Neural cell (in vitro differentiated cells): ENCODE data around the gene TTC19.

Source experiments
- EZH2 ChIP-seq: fragments of 200-600, 300-800 bp; shearing (Covaris generic), sonication (generic); IDR thresholded peaks from 2 replicates; pipeline ENCODE4 v1.6.1; 2014; ENCODE audit warnings: antibody characterized with exemption, low read length, borderline replicate concordance, mild to moderate bottlenecking; ENCODE audit not compliant: insufficient read depth, poor library complexity, severe bottlenecking
- MXI1 ChIP-seq: fragments of 450-650 bp; conservative IDR thresholded peaks from 2 replicates; pipeline ENCODE4 v1.6.1; 2014; ENCODE audit warnings: antibody characterized with exemption, mild to moderate bottlenecking; ENCODE audit not compliant: poor library complexity, severe bottlenecking
- POLR2AphosphoS5 ChIP-seq: IDR thresholded peaks from 2 replicates; pipeline ENCODE4 v1.6.1; 2012
- RAD21 ChIP-seq: fragments of 450-650 bp; conservative IDR thresholded peaks from 2 replicates; pipeline ENCODE4 v1.6.1; 2014; ENCODE audit warnings: antibody characterized with exemption, mild to moderate bottlenecking, moderate library complexity
- REST ChIP-seq: IDR thresholded peaks from 2 replicates; pipeline ENCODE4 v1.6.1; 2012; ENCODE audit warnings: borderline replicate concordance
- TF ChIP-seq, protein P1 (sequence below): fragments of 450-650 bp; IDR thresholded peaks from 2 replicates; pipeline ENCODE4 v1.5.1; 2014; ENCODE audit warnings: antibody characterized with exemption, mild to moderate bottlenecking, moderate library complexity; ENCODE audit not compliant: poor library complexity, severe bottlenecking

GRCh38 chr17:15955793-15956541 lies 43.7 kb upstream of the TTC19 start:
- TF ChIP-seq, protein P1, sequence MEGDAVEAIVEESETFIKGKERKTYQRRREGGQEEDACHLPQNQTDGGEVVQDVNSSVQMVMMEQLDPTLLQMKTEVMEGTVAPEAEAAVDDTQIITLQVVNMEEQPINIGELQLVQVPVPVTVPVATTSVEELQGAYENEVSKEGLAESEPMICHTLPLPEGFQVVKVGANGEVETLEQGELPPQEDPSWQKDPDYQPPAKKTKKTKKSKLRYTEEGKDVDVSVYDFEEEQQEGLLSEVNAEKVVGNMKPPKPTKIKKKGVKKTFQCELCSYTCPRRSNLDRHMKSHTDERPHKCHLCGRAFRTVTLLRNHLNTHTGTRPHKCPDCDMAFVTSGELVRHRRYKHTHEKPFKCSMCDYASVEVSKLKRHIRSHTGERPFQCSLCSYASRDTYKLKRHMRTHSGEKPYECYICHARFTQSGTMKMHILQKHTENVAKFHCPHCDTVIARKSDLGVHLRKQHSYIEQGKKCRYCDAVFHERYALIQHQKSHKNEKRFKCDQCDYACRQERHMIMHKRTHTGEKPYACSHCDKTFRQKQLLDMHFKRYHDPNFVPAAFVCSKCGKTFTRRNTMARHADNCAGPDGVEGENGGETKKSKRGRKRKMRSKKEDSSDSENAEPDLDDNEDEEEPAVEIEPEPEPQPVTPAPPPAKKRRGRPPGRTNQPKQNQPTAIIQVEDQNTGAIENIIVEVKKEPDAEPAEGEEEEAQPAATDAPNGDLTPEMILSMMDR = no peak
- TF ChIP-seq EZH2 = no peak
- TF ChIP-seq POLR2AphosphoS5 = no peak
- no peak for TF ChIP-seq REST
- TF ChIP-seq MXI1 = no peak
- no peak for TF ChIP-seq RAD21
